H1 (cell line): ENCODE results near the gene GABRG3.

Source experiments
- CTCF ChIP-seq, 3 experiments: IDR thresholded peaks; 1 replicate in 2 of 3; 2 replicates in 1 of 3; pipeline versions ENCODE4 v1.5.1 to v1.6.1; 2011; ENCODE audit warnings: low read length in 3 of 3, mild to moderate bottlenecking in 3 of 3, inconsistent platforms in 2 of 3, low read depth in 1 of 3, moderate library complexity in 1 of 3; ENCODE audit not compliant: insufficient read depth in 1 of 3; ENCODE audit errors: control extremely low read depth in 1 of 3
- TEAD4 ChIP-seq: IDR thresholded peaks from 2 replicates; pipeline ENCODE4 v1.6.1; 2012; ENCODE audit warnings: low read depth, low read length, inconsistent platforms, mixed read lengths

- TF ChIP-seq CTCF (IDR thresholded peaks at IDR 0.05; ENCODE audit: control extremely low read depth in 1 of 3, insufficient read depth in 1 of 3, low read depth in 1 of 3, low read length in 3 of 3) (no peak), TEAD4 (no peak)
Measured at GRCh38 chr15:27486051-27486450, 515.1 kb downstream of the GABRG3 start.
